ENCODE data around the gene ITPR3. TPM values are rescaled to one million over a fixed set of nuclear protein-coding genes. Genes with fewer than 3 reads are reported as not detected.
A peak's percentile ranks its signal among the peaks of the same experiment; 100 is the strongest.

ITPR3 gene
- total and polyA plus RNA-seq, 4 donors: 6.0 to 11.9 (median 8.7) TPM

DNA sequence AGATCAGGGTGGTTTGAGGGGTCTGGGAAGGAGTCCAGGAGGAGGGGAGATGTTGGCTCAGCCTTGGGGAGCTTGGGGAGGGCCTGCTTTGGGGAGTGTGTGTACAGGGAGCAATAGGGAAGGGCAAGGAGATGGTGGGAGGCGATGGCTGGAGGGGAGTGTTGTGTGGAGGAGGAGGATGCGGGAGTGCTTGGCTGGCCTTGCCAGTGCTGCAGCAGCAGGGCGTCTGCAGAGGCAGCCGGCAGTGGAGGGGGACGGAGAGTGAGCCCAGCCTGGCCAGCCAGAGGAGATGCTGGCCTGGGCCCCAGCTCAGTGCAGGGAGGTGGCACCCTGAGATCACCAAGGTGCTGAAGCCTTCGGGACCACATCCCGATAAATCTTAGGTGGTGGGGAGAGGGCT lies 121.7 kb downstream of the ITPR3 start:
- Histone ChIP-seq H3K36me3 (ENCODE audit: control insufficient read depth, insufficient read depth, low read length) (no peaks in the 10 kb centered on the region), H3K27ac (ENCODE audit: low read depth, low read length) (no peak overlapping the region), H3K27me3 (ENCODE audit: control insufficient read depth, insufficient read depth, low read length) (no peaks in the 10 kb centered on the region), H3K4me3 (ENCODE audit: low read depth, low read length) (no peak overlapping the region), H3K4me1 (ENCODE audit: control insufficient read depth, insufficient read depth, low read length) (peaks cover 49% of the 10 kb centered on the region), H3K9me3 (ENCODE audit: control insufficient read depth, insufficient read depth, low read length) (no peaks in the 10 kb centered on the region)
- WGBS (ENCODE audit: insufficient coverage): 32% methylated on average over 7 of the region's 7 CpGs
- DNase-seq (ENCODE audit: low read depth in 4 of 6, low spot score in 6 of 6): peak in 2 of 6 donors; percentile 41 to 52

DNA sequence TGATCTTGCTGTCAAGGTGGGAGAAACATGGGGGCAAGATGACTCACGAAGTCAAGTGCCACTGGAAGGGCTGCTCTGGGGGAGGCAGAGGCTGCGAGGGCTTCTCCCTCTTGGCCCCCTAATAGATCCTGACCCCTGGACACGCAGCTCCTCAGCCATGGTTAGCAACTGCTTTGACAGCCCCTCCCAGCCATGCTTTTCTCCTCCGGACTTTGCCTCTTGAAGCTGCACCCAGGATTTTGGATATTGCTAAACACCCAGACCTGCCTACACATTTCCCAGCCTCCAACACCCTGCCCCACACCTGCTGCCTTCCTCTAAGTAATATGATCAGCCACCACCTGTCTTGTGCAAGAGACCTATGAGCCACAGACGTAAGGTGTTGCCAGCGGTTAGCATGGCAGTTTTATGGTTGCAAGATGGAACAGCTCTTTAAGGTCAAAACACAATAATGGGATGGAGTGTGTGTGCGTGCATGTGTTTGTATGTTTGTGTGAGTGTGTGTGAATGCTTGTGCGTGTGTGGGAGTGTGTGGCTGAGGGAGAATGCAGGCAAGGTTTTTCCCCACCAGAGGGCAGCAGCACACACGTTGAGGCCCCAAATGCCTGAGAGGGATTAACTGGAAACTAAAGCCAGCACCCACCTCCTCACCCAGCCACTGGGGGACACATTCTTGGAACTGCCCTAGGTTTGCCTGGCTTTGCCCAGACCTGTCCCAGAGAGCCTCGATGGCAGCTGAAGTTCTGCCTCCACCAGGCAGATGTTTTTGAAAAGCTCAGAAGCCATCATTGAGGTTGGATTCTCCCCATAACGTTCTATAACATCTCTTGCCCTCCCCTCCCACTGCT lies 123.1 kb downstream of the ITPR3 start:
- Histone ChIP-seq H3K4me3 (ENCODE audit: low read depth, low read length) (no peak overlapping the region), H3K36me3 (ENCODE audit: control insufficient read depth, insufficient read depth, low read length) (no peaks in the 10 kb centered on the region), H3K27ac (ENCODE audit: low read depth, low read length) (no peak overlapping the region), H3K4me1 (ENCODE audit: control insufficient read depth, insufficient read depth, low read length) (peaks cover 46% of the 10 kb centered on the region), H3K9me3 (ENCODE audit: control insufficient read depth, insufficient read depth, low read length) (no peaks in the 10 kb centered on the region), H3K27me3 (ENCODE audit: control insufficient read depth, insufficient read depth, low read length) (no peaks in the 10 kb centered on the region)
- peak; percentile 59 to 94 (median 68) for DNase-seq (ENCODE audit: low read depth in 4 of 6, low spot score in 6 of 6)
- 26% methylated on average over 9 of the region's 11 CpGs for WGBS (ENCODE audit: insufficient coverage)

DNA sequence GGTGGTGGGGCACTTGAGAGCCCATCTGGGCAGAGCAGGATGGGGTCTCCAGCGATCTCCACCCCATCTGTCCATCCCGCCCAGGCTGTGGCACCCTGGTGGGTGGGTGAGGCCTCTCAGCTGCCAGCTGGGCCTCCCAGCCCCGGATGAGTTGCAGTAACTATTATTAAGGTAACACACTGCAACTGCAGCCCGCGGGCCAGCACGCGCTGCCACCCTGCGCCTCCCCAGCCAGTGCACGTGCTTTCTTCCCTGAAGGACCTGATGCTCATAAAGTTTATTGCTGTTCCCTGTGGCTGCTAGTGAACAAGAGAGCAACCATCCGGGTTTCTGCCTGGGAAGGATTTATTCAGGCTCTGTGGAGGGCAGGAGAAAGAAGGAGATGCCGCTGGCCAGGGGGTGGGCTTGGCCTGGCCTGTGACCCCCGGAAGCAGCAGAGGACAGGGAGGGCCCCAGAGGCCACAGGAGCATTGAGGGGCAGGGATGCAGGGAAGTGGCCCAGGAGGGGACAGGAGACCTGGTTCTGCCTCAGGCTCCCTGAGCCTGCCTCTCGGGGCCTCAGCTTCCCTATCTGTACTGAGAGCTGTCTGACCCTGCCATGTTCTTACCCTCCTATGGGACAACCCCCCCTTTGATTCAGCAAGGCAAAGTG lies 123.9 kb downstream of the ITPR3 start:
- no peak overlapping the region for H3K27ac ChIP-seq (ENCODE audit: low read depth, low read length)
- peak in 1 of 6 donors; percentile 67 for DNase-seq (ENCODE audit: low read depth in 4 of 6, low spot score in 6 of 6)
- 31% methylated on average over 12 of the region's 13 CpGs for WGBS (ENCODE audit: insufficient coverage)
- no peaks in the 10 kb centered on the region for H3K9me3 ChIP-seq (ENCODE audit: control insufficient read depth, insufficient read depth, low read length)
- H3K4me1 ChIP-seq (ENCODE audit: control insufficient read depth, insufficient read depth, low read length): peaks cover 39% of the 10 kb centered on the region
- H3K27me3 ChIP-seq (ENCODE audit: control insufficient read depth, insufficient read depth, low read length): no peaks in the 10 kb centered on the region
- H3K4me3 ChIP-seq (ENCODE audit: low read depth, low read length): no peak overlapping the region
- H3K36me3 ChIP-seq (ENCODE audit: control insufficient read depth, insufficient read depth, low read length): no peaks in the 10 kb centered on the region

DNA sequence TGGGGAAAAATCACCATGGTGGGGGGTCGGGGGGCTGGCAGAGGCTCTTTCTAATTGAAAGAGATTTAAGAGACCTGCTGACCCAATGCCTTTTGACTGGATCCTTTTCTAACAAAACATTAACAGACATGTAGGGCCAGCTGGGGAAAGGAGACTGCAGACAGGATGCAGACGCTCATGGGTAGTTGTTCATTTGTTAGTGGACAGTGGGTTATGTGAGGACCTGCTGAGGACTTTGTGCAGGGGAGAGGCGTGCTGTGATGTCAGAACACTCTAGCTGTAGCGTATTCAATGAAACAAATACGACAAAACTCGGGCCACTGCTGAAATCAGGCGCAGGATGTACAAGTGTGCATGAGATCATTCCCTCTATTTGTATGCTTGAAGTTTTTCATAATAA lies 124.4 kb downstream of the ITPR3 start:
- peaks cover 39% of the 10 kb centered on the region for H3K4me1 ChIP-seq (ENCODE audit: control insufficient read depth, insufficient read depth, low read length)
- no peaks in the 10 kb centered on the region for H3K27me3 ChIP-seq (ENCODE audit: control insufficient read depth, insufficient read depth, low read length)
- H3K4me3 ChIP-seq (ENCODE audit: low read depth, low read length): no peak overlapping the region
- H3K9me3 ChIP-seq (ENCODE audit: control insufficient read depth, insufficient read depth, low read length): no peaks in the 10 kb centered on the region
- H3K36me3 ChIP-seq (ENCODE audit: control insufficient read depth, insufficient read depth, low read length): no peaks in the 10 kb centered on the region
- H3K27ac ChIP-seq (ENCODE audit: low read depth, low read length): no peak overlapping the region
- WGBS (ENCODE audit: insufficient coverage): 68% methylated on average over 5 of the region's 7 CpGs
- DNase-seq (ENCODE audit: low read depth in 4 of 6, low spot score in 6 of 6): peak in 1 of 6 donors; percentile 32

Small RNA genes lying within 50 kb of the gene (small RNA-seq; reads per million reads assigned to genes)
- not detected for gene MIR3934 (ENCODE audit: low replicate concordance)

Other genes with a start within 250 kb of the ITPR3 start
- 10 to 100 TPM in 1 of 2 donors, 1 to 10 TPM in 1; 6.7 to 12.9 TPM for gene KIFC1, start 229.5 kb upstream of the ITPR3 start, total RNA-seq
- 10 to 100 TPM; 18.0 to 25.9 TPM for gene KIFC1, start 229.5 kb upstream of the ITPR3 start, polyA plus RNA-seq (ENCODE audit: insufficient read length in 2 of 2)
- gene PHF1, start 210.3 kb upstream of the ITPR3 start, total RNA-seq: 10 to 100 TPM; 17.2 to 55.4 TPM
- 100 to 1,000 TPM; 116 to 128 TPM for gene PHF1, start 210.3 kb upstream of the ITPR3 start, polyA plus RNA-seq (ENCODE audit: insufficient read length in 2 of 2)
- gene CUTA, start 203.2 kb upstream of the ITPR3 start, total RNA-seq: 100 to 1,000 TPM in 1 of 2 donors, 10 to 100 TPM in 1; 64.9 to 202 TPM
- gene CUTA, start 203.2 kb upstream of the ITPR3 start, polyA plus RNA-seq (ENCODE audit: insufficient read length in 2 of 2): 100 to 1,000 TPM; 211 to 241 TPM
- 10 to 100 TPM; 11.5 to 21.0 TPM for gene SYNGAP1, start 201.3 kb upstream of the ITPR3 start, total RNA-seq
- 10 to 100 TPM; 84.7 to 98.9 TPM for gene SYNGAP1, start 201.3 kb upstream of the ITPR3 start, polyA plus RNA-seq (ENCODE audit: insufficient read length in 2 of 2)
- 10 to 100 TPM in 1 of 2 donors, 1 to 10 TPM in 1; 7.1 to 13.1 TPM for gene ZBTB9, start 166.7 kb upstream of the ITPR3 start, total RNA-seq
- 10 to 100 TPM; 12.6 to 14.1 TPM for gene ZBTB9, start 166.7 kb upstream of the ITPR3 start, polyA plus RNA-seq (ENCODE audit: insufficient read length in 2 of 2)
- 1 to 10 TPM; 5.3 to 9.4 TPM for gene BAK1, start 41.0 kb upstream of the ITPR3 start, total RNA-seq
- 10 to 100 TPM; 13.9 to 15.3 TPM for gene BAK1, start 41.0 kb upstream of the ITPR3 start, polyA plus RNA-seq (ENCODE audit: insufficient read length in 2 of 2)
- 100 to 1,000 TPM in 1 of 2 donors, 10 to 100 TPM in 1; 28.5 to 110 TPM for gene UQCC2, start 90.4 kb downstream of the ITPR3 start, total RNA-seq
- 100 to 1,000 TPM in 1 of 2 donors, 10 to 100 TPM in 1; 92.0 to 101 TPM for gene UQCC2, start 90.4 kb downstream of the ITPR3 start, polyA plus RNA-seq (ENCODE audit: insufficient read length in 2 of 2)
- 1 to 10 TPM in 1 of 2 donors, under 1 TPM in 1; 0.50 to 1.0 TPM for gene IP6K3, start 125.6 kb downstream of the ITPR3 start, total RNA-seq
- under 1 TPM; 0.22 to 0.36 TPM for gene IP6K3, start 125.6 kb downstream of the ITPR3 start, polyA plus RNA-seq (ENCODE audit: insufficient read length in 2 of 2)
- gene LEMD2, start 167.8 kb downstream of the ITPR3 start, total RNA-seq: 10 to 100 TPM; 30.0 to 56.7 TPM
- 10 to 100 TPM; 73.3 to 85.2 TPM for gene LEMD2, start 167.8 kb downstream of the ITPR3 start, polyA plus RNA-seq (ENCODE audit: insufficient read length in 2 of 2)
- under 1 TPM in 1 of 2 donors, not detected in 1; 0.39 TPM for gene MLN, start 182.7 kb downstream of the ITPR3 start, total RNA-seq
- gene MLN, start 182.7 kb downstream of the ITPR3 start, polyA plus RNA-seq (ENCODE audit: insufficient read length in 2 of 2): under 1 TPM; 0.48 to 0.99 TPM